SK-N-SH (cell line): ENCODE data around the gene CCDC177. TPM values are rescaled to one million over a fixed set of nuclear protein-coding genes. Genes with fewer than 3 reads are reported as not detected.

Source experiments
- CTCF ChIA-PET: fragments of 300-600, 350-600 bp; formaldehyde crosslinking; extraction: SDS; loops from one replicate; lab custom pipeline; 2021; lab: Yijun Ruan, JAX
- POLR2A ChIA-PET: fragments of 350-600 bp; sonication (Branson Sonifier 250); formaldehyde crosslinking; extraction: SDS; loops from one replicate; lab custom pipeline; 2020; ENCODE audit warnings: antibody characterized with exemption, inconsistent platforms; lab: Yijun Ruan, JAX
- DNase-seq: peaks from one replicate; pipeline ENCODE4 v3.0.0; 2012
- H2AFZ ChIP-seq: fragments of 200-600 bp; sonication (generic); 2 replicates; pipeline ENCODE4 v1.8.1; 2016; ENCODE audit warnings: antibody characterized with exemption, mild to moderate bottlenecking, low read depth
- H3F3A ChIP-seq: fragments of 200-600 bp; sonication (generic); replicated peaks from 2 replicates; pipeline ENCODE3; 2016; ENCODE audit warnings: antibody characterized with exemption, mild to moderate bottlenecking; ENCODE audit not compliant: insufficient read depth
- H3K27ac ChIP-seq, 2 experiments: fragments of 200-500 bp in 1 of 2; fragments of 200-600 bp in 1 of 2; sonication (Bioruptor generic) in 1 of 2; sonication (generic), shearing (Covaris generic) in 1 of 2; 2 replicates each; pipeline versions ENCODE4 v1.5.1 to v1.6.1; 2014 to 2016; ENCODE audit warnings: low read depth in 2 of 2, inconsistent platforms in 1 of 2, low read length in 1 of 2, mild to moderate bottlenecking in 1 of 2, mixed read lengths in 1 of 2
- H3K27me3 ChIP-seq: fragments of 200-600 bp; sonication (generic), shearing (Covaris generic); 2 replicates; pipeline ENCODE4 v1.6.1; 2016; ENCODE audit warnings: mixed run types; ENCODE audit not compliant: insufficient read depth
- H3K36me3 ChIP-seq, 2 experiments: fragments of 200-500 bp in 1 of 2; fragments of 200-600 bp in 1 of 2; sonication (Bioruptor generic) in 1 of 2; sonication (generic) in 1 of 2; replicated peaks in 1 of 2; 2 replicates each; pipeline versions ENCODE3 to v1.5.1; 2014 to 2016; ENCODE audit warnings: low read length in 1 of 2, mild to moderate bottlenecking in 1 of 2; ENCODE audit not compliant: insufficient read depth in 2 of 2, control insufficient read depth in 1 of 2
- H3K4me1 ChIP-seq, 2 experiments: fragments of 200-500 bp in 1 of 2; fragments of 200-600 bp in 1 of 2; sonication (Bioruptor generic) in 1 of 2; sonication (generic), shearing (Covaris generic) in 1 of 2; 2 replicates each; pipeline versions ENCODE4 v1.5.1 to v1.6.1; 2014 to 2016; ENCODE audit warnings: low read depth in 1 of 2, low read length in 1 of 2, mixed run types in 1 of 2; ENCODE audit not compliant: insufficient read depth in 2 of 2, control insufficient read depth in 1 of 2
- H3K4me2 ChIP-seq: fragments of 200-600 bp; sonication (generic), shearing (Covaris generic); 2 replicates; pipeline ENCODE4 v1.6.1; 2017; ENCODE audit warnings: mixed run types
- H3K4me3 ChIP-seq, 2 experiments: fragments of 200-500 bp in 1 of 2; fragments of 200-600 bp in 1 of 2; sonication (Bioruptor generic) in 1 of 2; sonication (generic), shearing (Covaris generic) in 1 of 2; 2 replicates each; pipeline versions ENCODE4 v1.5.1 to v1.8.1; 2014 to 2016; ENCODE audit warnings: low read depth in 2 of 2, inconsistent platforms in 1 of 2, low read length in 1 of 2, mild to moderate bottlenecking in 1 of 2, mixed read lengths in 1 of 2, moderate library complexity in 1 of 2
- H3K79me2 ChIP-seq: fragments of 200-600 bp; sonication (generic); 2 replicates; pipeline ENCODE4 v1.8.1; 2017; ENCODE audit warnings: mild to moderate bottlenecking; ENCODE audit not compliant: insufficient read depth
- H3K9ac ChIP-seq: fragments of 200-600 bp; sonication (generic); 2 replicates; pipeline ENCODE4 v1.6.1; 2017; ENCODE audit warnings: mixed run types
- H3K9me2 ChIP-seq: fragments of 200-600 bp; sonication (generic); 2 replicates; pipeline ENCODE4 v1.6.1; 2017; ENCODE audit warnings: mixed run types
- H3K9me3 ChIP-seq: fragments of 200-600 bp; sonication (generic); 2 replicates; pipeline ENCODE4 v1.6.1; 2017; ENCODE audit warnings: mixed run types, mild to moderate bottlenecking, moderate library complexity
- H4K20me1 ChIP-seq: fragments of 200-600 bp; sonication (generic); 2 replicates; pipeline ENCODE4 v1.6.1; 2017; ENCODE audit warnings: mild to moderate bottlenecking, mixed run types; ENCODE audit not compliant: insufficient read depth
- EP300 ChIP-seq, 2 experiments: IDR thresholded peaks; 2 replicates each; pipeline versions ENCODE4 v1.4.0 to v1.6.1; 2012; ENCODE audit warnings: borderline replicate concordance in 1 of 2, low read depth in 1 of 2, low read length in 1 of 2
- EZH2phosphoT487 ChIP-seq: fragments of 200-600 bp; sonication (generic); IDR thresholded peaks from 2 replicates; pipeline ENCODE4 v1.6.1; 2017; ENCODE audit warnings: low read depth, mixed run types, mild to moderate bottlenecking, antibody characterized with exemption, moderate library complexity, borderline replicate concordance
- GABPA ChIP-seq: IDR thresholded peaks from 2 replicates; pipeline ENCODE4 v1.4.0; 2012; ENCODE audit warnings: low read depth, mild to moderate bottlenecking
- GATA2 ChIP-seq: sonication (generic); formaldehyde crosslinking; IDR thresholded peaks from 2 replicates; pipeline ENCODE4 v1.5.0; 2020; ENCODE audit warnings: mild to moderate bottlenecking, missing genetic modification reagents
- MEF2A ChIP-seq: IDR thresholded peaks from 2 replicates; pipeline ENCODE4 v1.4.0; 2012; ENCODE audit warnings: low read depth, borderline replicate concordance
- NRF1 ChIP-seq: IDR thresholded peaks from 2 replicates; pipeline ENCODE4 v1.6.1; 2012; ENCODE audit warnings: low read depth, mild to moderate bottlenecking, low read length
- POLR2AphosphoS5 ChIP-seq: IDR thresholded peaks from 2 replicates; pipeline ENCODE4 v1.6.1; 2012; ENCODE audit warnings: low read depth, low read length
- RAD21 ChIP-seq: IDR thresholded peaks from 2 replicates; pipeline ENCODE4 v1.6.1; 2012; ENCODE audit warnings: mild to moderate bottlenecking, low read length
- RFX5 ChIP-seq: IDR thresholded peaks from 2 replicates; pipeline ENCODE4 v1.6.1; 2012; ENCODE audit warnings: mild to moderate bottlenecking, improper control_type of control experiment, low read length
- SIN3A ChIP-seq: IDR thresholded peaks from 2 replicates; pipeline ENCODE4 v1.6.1; 2012; ENCODE audit warnings: low read depth, mild to moderate bottlenecking, low read length, moderate library complexity, borderline replicate concordance
- SMC3 ChIP-seq: IDR thresholded peaks from 2 replicates; pipeline ENCODE4 v1.6.1; 2012; ENCODE audit warnings: low read depth, low read length, improper control_type of control experiment
- TAF1 ChIP-seq: IDR thresholded peaks from 2 replicates; pipeline ENCODE4 v1.6.1; 2012; ENCODE audit warnings: low read depth, mild to moderate bottlenecking, low read length, moderate library complexity, borderline replicate concordance
- TCF12 ChIP-seq: IDR thresholded peaks from 2 replicates; pipeline ENCODE4 v1.4.0; 2012
- USF1 ChIP-seq: IDR thresholded peaks from 2 replicates; pipeline ENCODE4 v1.4.0; 2012; ENCODE audit warnings: low read depth, borderline replicate concordance
- USF2 ChIP-seq: fragments of 150-350 bp; IDR thresholded peaks from 2 replicates; pipeline ENCODE4 v1.6.1; 2017; ENCODE audit warnings: antibody characterized with exemption, low read length, low read depth, borderline replicate concordance
- ZBTB33 ChIP-seq: IDR thresholded peaks from 2 replicates; pipeline ENCODE4 v1.4.0; 2012; ENCODE audit warnings: low read depth, borderline replicate concordance
- WGBS: methylation state at CpG from one replicate; pipeline ENCODE4 v1.1.6; 2017; ENCODE audit warnings: low lambda C conversion rate; 5-methylcytosine and 5-hydroxymethylcytosine counted together
- polyA plus RNA-seq, 3 experiments: library from polyadenylated mRNA; depleted of rRNA; stranded (reverse); fragments of >200 nt; gene quantifications; 2 replicates each; pipeline ENCODE4 v1.2.3, GENCODE V29; 2012
- TF ChIP-seq, protein P1 (sequence below): IDR thresholded peaks from 2 replicates; pipeline ENCODE4; 2012
- TF ChIP-seq, protein P2 (sequence below): IDR thresholded peaks from 2 replicates; pipeline ENCODE4 v1.6.1; 2012; ENCODE audit warnings: mild to moderate bottlenecking, low read depth, low read length, moderate library complexity
- TF ChIP-seq, protein P3 (sequence below): fragments of 150-350 bp; IDR thresholded peaks from 2 replicates; pipeline ENCODE4 v1.6.1; 2016; ENCODE audit warnings: mild to moderate bottlenecking, low read depth, low read length
- TF ChIP-seq, protein P4 (sequence below): fragments of 200-600 bp; sonication (generic); IDR thresholded peaks from 2 replicates; pipeline ENCODE4 v1.6.1; 2017; ENCODE audit warnings: antibody characterized with exemption, mild to moderate bottlenecking, moderate library complexity

CCDC177 gene
- polyA plus RNA-seq, 1 of the 3 experiments (the other 2 are of a cell fraction): not detected

DNA sequence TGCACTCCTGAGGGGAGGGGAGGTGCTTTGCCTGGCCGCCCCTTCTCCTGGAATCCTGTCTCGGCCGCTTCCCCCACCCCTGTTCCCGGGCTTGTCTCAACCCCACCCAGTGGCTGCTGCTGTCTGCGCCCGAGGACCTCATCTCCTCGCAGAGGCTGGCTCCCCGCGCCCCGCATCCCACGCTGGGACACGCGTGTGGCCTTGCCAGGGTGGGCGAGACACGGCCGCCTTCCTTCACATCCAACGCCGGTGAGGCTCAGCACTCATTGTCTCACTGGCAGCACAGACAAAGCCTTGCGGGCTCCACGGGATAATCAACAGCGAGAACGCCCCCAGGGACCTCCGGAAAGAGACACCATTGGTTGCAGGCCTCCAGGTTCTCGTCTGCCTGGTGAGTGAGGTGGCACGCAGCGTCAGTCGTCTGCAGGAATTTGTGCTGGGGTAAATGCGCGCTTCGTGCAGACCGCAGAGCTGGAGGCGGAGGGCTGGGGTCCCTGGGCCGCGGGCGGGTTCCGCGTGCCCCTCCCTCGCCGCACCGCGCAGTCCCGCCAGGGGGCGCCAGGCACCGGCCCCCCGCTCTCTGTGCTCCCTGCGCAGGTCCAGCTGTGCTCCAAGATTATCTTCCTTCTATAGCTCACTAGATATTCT lies 26.8 kb downstream of the CCDC177 start:
- WGBS: 49% methylated on average over 27 of the region's 46 CpGs
- Histone ChIP-seq H3K27me3 (no peaks in the 10 kb centered on the region; the same call in 1 of the 2 replicates), H3K36me3 (no peaks in the 10 kb centered on the region), H3K79me2 (no peaks in the 10 kb centered on the region), H4K20me1 (no peaks in the 10 kb centered on the region), H3K9ac (no peak overlapping the region), H3K27ac (no peak overlapping the region), H3K4me3 (peak overlapping the region in 1 of 2 experiments; percentile 54; a peak in 1 of 4 replicates), H3F3A (no peaks in the 10 kb centered on the region), H3K9me2 (no peaks in the 10 kb centered on the region), H3K9me3 (no peaks in the 10 kb centered on the region), H3K4me1 (no peaks in the 10 kb centered on the region), H3K4me2 (no peak overlapping the region), H2AFZ (no peak overlapping the region)
- POLR2A ChIA-PET: interaction anchor here (1.0 kb wide), 1 partner anchor 26 kb away, joined by 3 read pairs; the partner anchor contains the start of gene CCDC177
- CTCF ChIA-PET: interaction anchor here (0.6 to 16.4 kb wide), 20 partner anchors 10 to 1962 kb away, joined by 3 to 368 read pairs (median 4); partner anchors contain the start of gene CCDC177
- peak; percentile 87 for DNase-seq
- TF ChIP-seq NRF1 (0 out of 2 replicates have a peak, but pooled peaks have one; percentile 31), GABPA (no peak), RFX5 (no peak), SMC3 (peak; percentile 27; the same call in 1 of the 2 replicates), EZH2phosphoT487 (no peak), GATA2 (CRISPR knock-in tag) (no peak), ZBTB33 (no peak), USF2 (no peak), MEF2A (no peak), TCF12 (no peak), SIN3A (no peak), POLR2AphosphoS5 (no peak), EP300 (IDR thresholded peaks at IDR 0.05; ENCODE audit: borderline replicate concordance in 1 of 2, low read depth in 1 of 2, low read length in 1 of 2) (no peak), USF1 (no peak), RAD21 (peak; percentile 48), TAF1 (no peak)
- TF ChIP-seq, protein P1, sequence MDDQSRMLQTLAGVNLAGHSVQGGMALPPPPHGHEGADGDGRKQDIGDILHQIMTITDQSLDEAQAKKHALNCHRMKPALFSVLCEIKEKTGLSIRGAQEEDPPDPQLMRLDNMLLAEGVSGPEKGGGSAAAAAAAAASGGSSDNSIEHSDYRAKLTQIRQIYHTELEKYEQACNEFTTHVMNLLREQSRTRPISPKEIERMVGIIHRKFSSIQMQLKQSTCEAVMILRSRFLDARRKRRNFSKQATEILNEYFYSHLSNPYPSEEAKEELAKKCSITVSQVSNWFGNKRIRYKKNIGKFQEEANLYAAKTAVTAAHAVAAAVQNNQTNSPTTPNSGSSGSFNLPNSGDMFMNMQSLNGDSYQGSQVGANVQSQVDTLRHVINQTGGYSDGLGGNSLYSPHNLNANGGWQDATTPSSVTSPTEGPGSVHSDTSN: no peak
- TF ChIP-seq, protein P2, sequence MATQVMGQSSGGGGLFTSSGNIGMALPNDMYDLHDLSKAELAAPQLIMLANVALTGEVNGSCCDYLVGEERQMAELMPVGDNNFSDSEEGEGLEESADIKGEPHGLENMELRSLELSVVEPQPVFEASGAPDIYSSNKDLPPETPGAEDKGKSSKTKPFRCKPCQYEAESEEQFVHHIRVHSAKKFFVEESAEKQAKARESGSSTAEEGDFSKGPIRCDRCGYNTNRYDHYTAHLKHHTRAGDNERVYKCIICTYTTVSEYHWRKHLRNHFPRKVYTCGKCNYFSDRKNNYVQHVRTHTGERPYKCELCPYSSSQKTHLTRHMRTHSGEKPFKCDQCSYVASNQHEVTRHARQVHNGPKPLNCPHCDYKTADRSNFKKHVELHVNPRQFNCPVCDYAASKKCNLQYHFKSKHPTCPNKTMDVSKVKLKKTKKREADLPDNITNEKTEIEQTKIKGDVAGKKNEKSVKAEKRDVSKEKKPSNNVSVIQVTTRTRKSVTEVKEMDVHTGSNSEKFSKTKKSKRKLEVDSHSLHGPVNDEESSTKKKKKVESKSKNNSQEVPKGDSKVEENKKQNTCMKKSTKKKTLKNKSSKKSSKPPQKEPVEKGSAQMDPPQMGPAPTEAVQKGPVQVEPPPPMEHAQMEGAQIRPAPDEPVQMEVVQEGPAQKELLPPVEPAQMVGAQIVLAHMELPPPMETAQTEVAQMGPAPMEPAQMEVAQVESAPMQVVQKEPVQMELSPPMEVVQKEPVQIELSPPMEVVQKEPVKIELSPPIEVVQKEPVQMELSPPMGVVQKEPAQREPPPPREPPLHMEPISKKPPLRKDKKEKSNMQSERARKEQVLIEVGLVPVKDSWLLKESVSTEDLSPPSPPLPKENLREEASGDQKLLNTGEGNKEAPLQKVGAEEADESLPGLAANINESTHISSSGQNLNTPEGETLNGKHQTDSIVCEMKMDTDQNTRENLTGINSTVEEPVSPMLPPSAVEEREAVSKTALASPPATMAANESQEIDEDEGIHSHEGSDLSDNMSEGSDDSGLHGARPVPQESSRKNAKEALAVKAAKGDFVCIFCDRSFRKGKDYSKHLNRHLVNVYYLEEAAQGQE: no peak
- TF ChIP-seq, protein P3, sequence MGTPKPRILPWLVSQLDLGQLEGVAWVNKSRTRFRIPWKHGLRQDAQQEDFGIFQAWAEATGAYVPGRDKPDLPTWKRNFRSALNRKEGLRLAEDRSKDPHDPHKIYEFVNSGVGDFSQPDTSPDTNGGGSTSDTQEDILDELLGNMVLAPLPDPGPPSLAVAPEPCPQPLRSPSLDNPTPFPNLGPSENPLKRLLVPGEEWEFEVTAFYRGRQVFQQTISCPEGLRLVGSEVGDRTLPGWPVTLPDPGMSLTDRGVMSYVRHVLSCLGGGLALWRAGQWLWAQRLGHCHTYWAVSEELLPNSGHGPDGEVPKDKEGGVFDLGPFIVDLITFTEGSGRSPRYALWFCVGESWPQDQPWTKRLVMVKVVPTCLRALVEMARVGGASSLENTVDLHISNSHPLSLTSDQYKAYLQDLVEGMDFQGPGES: no peak
- TF ChIP-seq, protein P4, sequence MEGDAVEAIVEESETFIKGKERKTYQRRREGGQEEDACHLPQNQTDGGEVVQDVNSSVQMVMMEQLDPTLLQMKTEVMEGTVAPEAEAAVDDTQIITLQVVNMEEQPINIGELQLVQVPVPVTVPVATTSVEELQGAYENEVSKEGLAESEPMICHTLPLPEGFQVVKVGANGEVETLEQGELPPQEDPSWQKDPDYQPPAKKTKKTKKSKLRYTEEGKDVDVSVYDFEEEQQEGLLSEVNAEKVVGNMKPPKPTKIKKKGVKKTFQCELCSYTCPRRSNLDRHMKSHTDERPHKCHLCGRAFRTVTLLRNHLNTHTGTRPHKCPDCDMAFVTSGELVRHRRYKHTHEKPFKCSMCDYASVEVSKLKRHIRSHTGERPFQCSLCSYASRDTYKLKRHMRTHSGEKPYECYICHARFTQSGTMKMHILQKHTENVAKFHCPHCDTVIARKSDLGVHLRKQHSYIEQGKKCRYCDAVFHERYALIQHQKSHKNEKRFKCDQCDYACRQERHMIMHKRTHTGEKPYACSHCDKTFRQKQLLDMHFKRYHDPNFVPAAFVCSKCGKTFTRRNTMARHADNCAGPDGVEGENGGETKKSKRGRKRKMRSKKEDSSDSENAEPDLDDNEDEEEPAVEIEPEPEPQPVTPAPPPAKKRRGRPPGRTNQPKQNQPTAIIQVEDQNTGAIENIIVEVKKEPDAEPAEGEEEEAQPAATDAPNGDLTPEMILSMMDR: peak; percentile 62
